Glutamatergic neuron (in vitro differentiated cells): ENCODE data around the gene TCEA3. TPM values are rescaled to one million over a fixed set of nuclear protein-coding genes. Genes with fewer than 3 reads are reported as not detected.

Source experiments
- DNase-seq: peaks from one replicate; pipeline ENCODE4 v3.0.0; 2022
- H3K27ac Mint-ChIP-seq: one replicate; pipeline ENCODE4 v1.8.0; 2020; ENCODE audit warnings: mild to moderate bottlenecking, mixed read lengths, inconsistent platforms; ENCODE audit not compliant: unreplicated experiment
- H3K27me3 Mint-ChIP-seq: one replicate; pipeline ENCODE4 v1.8.0; 2020; ENCODE audit warnings: mild to moderate bottlenecking, moderate library complexity, mixed read lengths, inconsistent platforms; ENCODE audit not compliant: unreplicated experiment
- H3K36me3 Mint-ChIP-seq: one replicate; pipeline ENCODE4 v1.8.0; 2020; ENCODE audit warnings: mild to moderate bottlenecking, mixed read lengths, inconsistent platforms; ENCODE audit not compliant: unreplicated experiment
- H3K4me1 Mint-ChIP-seq: one replicate; pipeline ENCODE4 v1.8.0; 2020; ENCODE audit warnings: mild to moderate bottlenecking, low read depth, mixed read lengths, inconsistent platforms; ENCODE audit not compliant: unreplicated experiment
- H3K4me3 Mint-ChIP-seq: one replicate; pipeline ENCODE4 v1.8.0; 2020; ENCODE audit warnings: mild to moderate bottlenecking, mixed read lengths, inconsistent platforms; ENCODE audit not compliant: unreplicated experiment
- H3K9me3 Mint-ChIP-seq: one replicate; pipeline ENCODE4 v1.8.0; 2020; ENCODE audit warnings: mild to moderate bottlenecking, moderate library complexity, mixed read lengths, inconsistent platforms; ENCODE audit not compliant: unreplicated experiment
- total RNA-seq: library from RNA; stranded (reverse); fragmentation: NEBNext Ultra II Directional; extraction: Animal tissue kit (Norgen Biotek cat#: 25700); gene quantifications from one replicate; pipeline ENCODE4 v1.2.1, GENCODE V29; 2021; ENCODE audit not compliant: unreplicated experiment
- TF ChIP-seq, protein P1 (sequence below): fragments of 200-600 bp; sonication (generic); IDR thresholded peaks from one replicate; pipeline ENCODE4 v1.5.0; 2021; ENCODE audit not compliant: partially characterized antibody, unreplicated experiment

The TCEA3 gene
- total RNA-seq, 1 donor from 2014 or later, result 0.83 TPM

GRCh38 chr1:23337869-23338268 lies 86.7 kb downstream of the TCEA3 start:
- H3K36me3 Mint-ChIP-seq, result peaks cover 6% of the 10 kb centered on the region
- peaks cover 1% of the 10 kb centered on the region for H3K27me3 Mint-ChIP-seq
- TF ChIP-seq, protein P1, sequence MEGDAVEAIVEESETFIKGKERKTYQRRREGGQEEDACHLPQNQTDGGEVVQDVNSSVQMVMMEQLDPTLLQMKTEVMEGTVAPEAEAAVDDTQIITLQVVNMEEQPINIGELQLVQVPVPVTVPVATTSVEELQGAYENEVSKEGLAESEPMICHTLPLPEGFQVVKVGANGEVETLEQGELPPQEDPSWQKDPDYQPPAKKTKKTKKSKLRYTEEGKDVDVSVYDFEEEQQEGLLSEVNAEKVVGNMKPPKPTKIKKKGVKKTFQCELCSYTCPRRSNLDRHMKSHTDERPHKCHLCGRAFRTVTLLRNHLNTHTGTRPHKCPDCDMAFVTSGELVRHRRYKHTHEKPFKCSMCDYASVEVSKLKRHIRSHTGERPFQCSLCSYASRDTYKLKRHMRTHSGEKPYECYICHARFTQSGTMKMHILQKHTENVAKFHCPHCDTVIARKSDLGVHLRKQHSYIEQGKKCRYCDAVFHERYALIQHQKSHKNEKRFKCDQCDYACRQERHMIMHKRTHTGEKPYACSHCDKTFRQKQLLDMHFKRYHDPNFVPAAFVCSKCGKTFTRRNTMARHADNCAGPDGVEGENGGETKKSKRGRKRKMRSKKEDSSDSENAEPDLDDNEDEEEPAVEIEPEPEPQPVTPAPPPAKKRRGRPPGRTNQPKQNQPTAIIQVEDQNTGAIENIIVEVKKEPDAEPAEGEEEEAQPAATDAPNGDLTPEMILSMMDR, result no peak
- H3K4me1 Mint-ChIP-seq, result peaks cover 37% of the 10 kb centered on the region
- no peak for DNase-seq
- no peaks in the 10 kb centered on the region for H3K9me3 Mint-ChIP-seq
- H3K27ac Mint-ChIP-seq, result no peak overlapping the region
- H3K4me3 Mint-ChIP-seq, result no peak overlapping the region

DNA sequence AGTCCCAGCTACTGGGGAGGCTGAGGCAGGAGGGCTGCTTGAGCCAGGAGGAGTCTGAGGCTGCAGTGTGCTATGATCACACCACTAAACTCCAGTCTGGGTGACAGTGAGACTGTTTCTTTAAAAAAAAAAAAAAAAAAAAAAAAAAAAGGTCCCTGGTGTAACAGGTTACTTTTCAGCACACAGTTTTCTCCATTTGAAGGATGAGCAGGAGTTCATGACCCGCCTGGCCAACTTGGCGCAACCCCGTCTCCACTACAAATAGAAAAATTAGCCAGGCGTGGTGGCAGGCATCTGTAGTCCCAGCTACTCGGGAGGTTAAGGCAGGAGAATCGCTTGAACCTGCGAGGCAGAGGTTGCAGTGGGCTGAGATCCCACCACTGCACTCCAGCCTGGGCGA lies 92.8 kb downstream of the TCEA3 start:
- Mint-ChIP-seq H3K9me3 (no peaks in the 10 kb centered on the region), H3K4me3 (no peak overlapping the region), H3K4me1 (no peaks in the 10 kb centered on the region), H3K27me3 (peaks cover 8% of the 10 kb centered on the region), H3K36me3 (peaks cover 6% of the 10 kb centered on the region), H3K27ac (no peak overlapping the region)
- no peak for DNase-seq
- TF ChIP-seq, protein P1, result no peak

Other genes with a start within 250 kb of the TCEA3 start
- 0.20 TPM for gene HTR1D, start 207.2 kb downstream of the TCEA3 start, total RNA-seq
- gene HNRNPR, start 80.5 kb downstream of the TCEA3 start, total RNA-seq, result 189 TPM
- gene ZNF436, start 54.9 kb downstream of the TCEA3 start, total RNA-seq, result 13.3 TPM
- 53.5 TPM for gene ASAP3, start 59.4 kb upstream of the TCEA3 start, total RNA-seq
- 5.4 TPM for gene E2F2, start 106.5 kb upstream of the TCEA3 start, total RNA-seq
- 10.9 TPM for gene ID3, start 134.8 kb upstream of the TCEA3 start, total RNA-seq